Fibroblast of lung (primary cell): Measurements from ENCODE around the gene DNTT. TPM values are rescaled to one million over a fixed set of nuclear protein-coding genes. Genes with fewer than 3 reads are reported as not detected.

Experiments used
- DNase-seq, 2 donors: peaks; one replicate each; pipeline versions ENCODE4 v3.0.0 to v3.0.0-alpha.2; 2010; ENCODE audit warnings: low read depth in 2 of 2
- H2AFZ ChIP-seq: 2 replicates; pipeline ENCODE4 v1.5.1; 2012; ENCODE audit warnings: low read length, control low read depth, inconsistent platforms
- H3K27ac ChIP-seq: 2 replicates; pipeline ENCODE4 v1.5.1; 2011; ENCODE audit warnings: low read length, control low read depth; ENCODE audit not compliant: insufficient read depth
- H3K27me3 ChIP-seq: 2 replicates; pipeline ENCODE4 v1.5.1; 2011; ENCODE audit warnings: mild to moderate bottlenecking, low read length; ENCODE audit not compliant: control insufficient read depth, insufficient read depth
- H3K36me3 ChIP-seq: 2 replicates; pipeline ENCODE4 v1.5.1; 2011; ENCODE audit warnings: low read length; ENCODE audit not compliant: control insufficient read depth, insufficient read depth
- H3K4me1 ChIP-seq: 2 replicates; pipeline ENCODE4 v1.5.1; 2011; ENCODE audit warnings: low read length; ENCODE audit not compliant: control insufficient read depth, insufficient read depth; ENCODE audit errors: extremely low read depth
- H3K4me2 ChIP-seq: 2 replicates; pipeline ENCODE4 v1.5.1; 2011; ENCODE audit warnings: low read length, control low read depth; ENCODE audit not compliant: insufficient read depth; ENCODE audit errors: extremely low read depth
- H3K4me3 ChIP-seq, 4 experiments: fragments of 200-600 bp in 1 of 4; sonication (generic) in 1 of 4; replicated peaks in 1 of 4; 2 replicates each; pipeline ENCODE4 v1.5.1; 2011 to 2016; ENCODE audit warnings: low read length in 4 of 4, low read depth in 3 of 4, mild to moderate bottlenecking in 3 of 4, control low read depth in 2 of 4, inconsistent platforms in 1 of 4, mixed read lengths in 1 of 4; ENCODE audit not compliant: insufficient read depth in 1 of 4; ENCODE audit errors: control extremely low read depth in 1 of 4
- H3K79me2 ChIP-seq: 2 replicates; pipeline ENCODE4 v1.5.1; 2012; ENCODE audit warnings: mild to moderate bottlenecking, low read length, inconsistent platforms; ENCODE audit not compliant: control insufficient read depth, insufficient read depth
- H3K9ac ChIP-seq: 2 replicates; pipeline ENCODE4 v1.5.1; 2011; ENCODE audit warnings: mild to moderate bottlenecking, low read length, control low read depth; ENCODE audit not compliant: insufficient read depth
- H3K9me3 ChIP-seq: 2 replicates; pipeline ENCODE4 v1.5.1; 2012; ENCODE audit warnings: low read depth, low read length; ENCODE audit not compliant: control insufficient read depth, insufficient read depth
- H4K20me1 ChIP-seq: 2 replicates; pipeline ENCODE4 v1.5.1; 2011; ENCODE audit warnings: low read length; ENCODE audit not compliant: control insufficient read depth, insufficient read depth; ENCODE audit errors: extremely low read depth
- EZH2 ChIP-seq: IDR thresholded peaks from 2 replicates; pipeline ENCODE4 v1.5.1; 2012; ENCODE audit warnings: low read length, control low read depth, mild to moderate bottlenecking; ENCODE audit errors: missing control alignments
- polyA plus RNA-seq, 2 donors: library from polyadenylated mRNA; depleted of rRNA in 1 of 2; stranded (reverse) in 1 of 2; unstranded in 1 of 2; fragments of >200 nt; gene quantifications; 2 replicates each; pipeline ENCODE4 v1.2.1, GENCODE V29; 2011 to 2012; ENCODE audit warnings: missing spikeins in 1 of 2
- total RNA-seq: library from RNA; depleted of rRNA; stranded (reverse); fragments of >200 nt; gene quantifications from 2 replicates; pipeline ENCODE4 v1.2.1, GENCODE V29; 2014
- TF ChIP-seq, protein P1 (sequence below), 2 donors: IDR thresholded peaks in 1 of 2; conservative IDR thresholded peaks in 1 of 2; 1 replicate in 1 of 2; 2 replicates in 1 of 2; pipeline ENCODE4 v1.5.1; 2011 to 2012; ENCODE audit warnings: low read length in 2 of 2, control low read depth in 1 of 2, inconsistent platforms in 1 of 2, low read depth in 1 of 2, mild to moderate bottlenecking in 1 of 2

Gene DNTT
- total and polyA plus RNA-seq, 2 donors (not counting 1 experiment from before 2014, with no cell fraction given): not detected

DNA sequence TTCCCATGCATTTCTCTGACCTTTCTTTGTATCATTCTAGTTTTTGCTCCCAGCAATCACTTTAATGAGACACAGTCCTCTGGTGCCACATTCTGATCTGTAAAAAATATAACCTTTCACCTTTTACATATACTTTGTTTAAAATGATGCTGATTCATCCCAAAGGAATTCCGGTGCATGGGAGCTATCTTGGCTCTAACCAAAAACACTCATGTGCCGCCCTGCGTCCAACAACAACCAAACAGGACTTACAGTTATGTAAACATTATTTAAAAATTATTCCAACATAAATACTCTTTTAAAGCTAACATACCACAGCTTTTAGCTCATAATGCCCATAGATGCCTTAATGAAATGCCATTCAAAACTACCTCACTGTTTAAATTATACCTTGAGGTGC, 62.3 kb downstream of the DNTT start:
- Histone ChIP-seq H3K36me3 (no peaks in the 10 kb centered on the region), H3K4me2 (no peak overlapping the region), H3K9ac (no peak overlapping the region), H3K79me2 (no peaks in the 10 kb centered on the region), H2AFZ (no peak overlapping the region), H3K4me3 (no peak overlapping the region), H3K27me3 (no peaks in the 10 kb centered on the region), H3K9me3 (no peaks in the 10 kb centered on the region), H4K20me1 (no peaks in the 10 kb centered on the region), H3K4me1 (no peaks in the 10 kb centered on the region), H3K27ac (no peak overlapping the region)
- DNase-seq: peak; percentile 7 to 57
- TF ChIP-seq EZH2: no peak
- TF ChIP-seq, protein P1, sequence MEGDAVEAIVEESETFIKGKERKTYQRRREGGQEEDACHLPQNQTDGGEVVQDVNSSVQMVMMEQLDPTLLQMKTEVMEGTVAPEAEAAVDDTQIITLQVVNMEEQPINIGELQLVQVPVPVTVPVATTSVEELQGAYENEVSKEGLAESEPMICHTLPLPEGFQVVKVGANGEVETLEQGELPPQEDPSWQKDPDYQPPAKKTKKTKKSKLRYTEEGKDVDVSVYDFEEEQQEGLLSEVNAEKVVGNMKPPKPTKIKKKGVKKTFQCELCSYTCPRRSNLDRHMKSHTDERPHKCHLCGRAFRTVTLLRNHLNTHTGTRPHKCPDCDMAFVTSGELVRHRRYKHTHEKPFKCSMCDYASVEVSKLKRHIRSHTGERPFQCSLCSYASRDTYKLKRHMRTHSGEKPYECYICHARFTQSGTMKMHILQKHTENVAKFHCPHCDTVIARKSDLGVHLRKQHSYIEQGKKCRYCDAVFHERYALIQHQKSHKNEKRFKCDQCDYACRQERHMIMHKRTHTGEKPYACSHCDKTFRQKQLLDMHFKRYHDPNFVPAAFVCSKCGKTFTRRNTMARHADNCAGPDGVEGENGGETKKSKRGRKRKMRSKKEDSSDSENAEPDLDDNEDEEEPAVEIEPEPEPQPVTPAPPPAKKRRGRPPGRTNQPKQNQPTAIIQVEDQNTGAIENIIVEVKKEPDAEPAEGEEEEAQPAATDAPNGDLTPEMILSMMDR (conservative IDR thresholded peaks at IDR 0.05 in 1 of 2, IDR thresholded peaks at IDR 0.05 in 1 of 2; ENCODE audit: low read depth in 1 of 2, low read length in 2 of 2): no peak

DNA sequence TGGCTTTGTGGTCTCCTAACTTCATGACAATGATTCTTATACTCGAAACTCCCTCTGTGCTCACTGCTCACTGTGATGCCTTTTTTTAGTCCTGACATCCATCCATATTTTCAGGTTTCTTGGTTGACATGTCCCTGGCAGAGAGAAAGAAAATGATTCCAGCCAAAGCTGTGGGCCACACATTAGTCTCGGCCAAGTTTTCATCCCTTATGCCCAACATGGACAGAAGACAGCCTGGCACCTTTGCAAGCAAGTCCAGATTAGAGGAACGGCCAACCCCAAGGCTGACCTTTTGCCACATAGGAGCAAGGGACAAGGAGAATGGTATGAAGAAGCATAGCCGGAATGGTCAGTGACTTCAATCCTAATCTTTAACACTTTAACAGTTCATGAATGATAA, 63.2 kb downstream of the DNTT start:
- H3K9me3 ChIP-seq: no peaks in the 10 kb centered on the region
- H3K4me2 ChIP-seq: no peak overlapping the region
- H3K4me3 ChIP-seq: no peak overlapping the region
- no peaks in the 10 kb centered on the region for H4K20me1 ChIP-seq
- no peak overlapping the region for H2AFZ ChIP-seq
- H3K27me3 ChIP-seq: no peaks in the 10 kb centered on the region
- no peak overlapping the region for H3K27ac ChIP-seq
- no peak overlapping the region for H3K9ac ChIP-seq
- DNase-seq: no peak
- H3K36me3 ChIP-seq: no peaks in the 10 kb centered on the region
- no peaks in the 10 kb centered on the region for H3K4me1 ChIP-seq
- TF ChIP-seq, protein P1 (conservative IDR thresholded peaks at IDR 0.05 in 1 of 2, IDR thresholded peaks at IDR 0.05 in 1 of 2; ENCODE audit: low read depth in 1 of 2, low read length in 2 of 2): no peak
- no peak for TF ChIP-seq EZH2
- no peaks in the 10 kb centered on the region for H3K79me2 ChIP-seq

DNA sequence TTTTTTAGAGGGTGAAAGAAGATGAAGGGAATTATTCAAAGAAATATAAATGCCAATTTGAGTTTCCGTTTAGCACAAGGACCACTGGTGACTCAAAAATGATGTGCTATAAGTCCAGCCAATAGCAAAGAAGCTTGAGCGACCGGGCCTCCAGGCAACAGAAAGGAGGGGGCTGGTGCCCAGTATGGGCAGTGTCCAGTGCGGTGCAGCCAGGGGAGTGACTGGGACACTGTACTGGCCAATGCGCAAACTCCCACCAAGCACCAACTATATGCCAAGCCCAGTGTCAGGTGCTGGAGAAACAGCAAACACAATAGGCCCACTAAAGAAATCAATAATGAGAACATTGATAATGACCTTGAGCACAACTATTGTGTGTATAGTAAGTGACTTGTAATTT, 64.7 kb downstream of the DNTT start:
- no peak overlapping the region for H3K9ac ChIP-seq
- H3K27me3 ChIP-seq: no peaks in the 10 kb centered on the region
- TF ChIP-seq, protein P1 (conservative IDR thresholded peaks at IDR 0.05 in 1 of 2, IDR thresholded peaks at IDR 0.05 in 1 of 2; ENCODE audit: low read depth in 1 of 2, low read length in 2 of 2): no peak
- TF ChIP-seq EZH2: no peak
- H3K4me2 ChIP-seq: no peak overlapping the region
- no peaks in the 10 kb centered on the region for H3K4me1 ChIP-seq
- no peaks in the 10 kb centered on the region for H4K20me1 ChIP-seq
- H3K9me3 ChIP-seq: no peaks in the 10 kb centered on the region
- no peaks in the 10 kb centered on the region for H3K79me2 ChIP-seq
- H3K36me3 ChIP-seq: no peaks in the 10 kb centered on the region
- H3K4me3 ChIP-seq: no peak overlapping the region
- H2AFZ ChIP-seq: no peak overlapping the region
- no peak overlapping the region for H3K27ac ChIP-seq
- no peak for DNase-seq
